NT2/D1 (cell line): ENCODE results near the gene UNK.

ENCODE experiments used
- SUZ12 ChIP-seq: IDR thresholded peaks from 2 replicates; pipeline ENCODE4 v1.6.1; 2011; ENCODE audit not compliant: insufficient read length, insufficient read depth; ENCODE audit errors: extremely low read depth
- ZNF274 ChIP-seq: IDR thresholded peaks from 2 replicates; pipeline ENCODE4 v1.6.1; 2011; ENCODE audit warnings: mild to moderate bottlenecking, low read depth, low read length

DNA sequence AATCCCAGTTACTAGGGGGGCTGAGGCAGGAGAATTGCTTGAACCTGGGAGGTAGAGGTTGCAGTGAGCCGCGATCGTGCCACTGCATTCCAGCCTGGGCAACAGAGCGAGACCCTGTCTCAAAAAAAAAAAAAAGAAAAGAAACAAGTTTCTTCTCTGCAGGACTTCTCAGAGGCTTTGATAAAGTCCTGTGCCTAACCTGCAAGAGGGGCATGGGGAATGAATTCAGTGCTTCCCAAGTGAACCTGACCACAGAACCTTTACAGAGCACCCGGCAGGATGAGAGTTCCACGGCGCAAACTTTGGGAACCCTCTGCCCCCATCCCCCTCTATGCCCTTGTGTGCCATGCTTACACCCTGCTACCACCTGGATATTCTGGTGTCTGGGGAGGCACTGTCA is 45.4 kb upstream of the UNK start:
- no peak for TF ChIP-seq ZNF274
- no peak for TF ChIP-seq SUZ12
